H1 (cell line): ENCODE results near the gene GPR39. TPM values are rescaled to one million over a fixed set of nuclear protein-coding genes. Genes with fewer than 3 reads are reported as not detected.

ENCODE experiments used
- CTCF ChIA-PET: fragments of 300-600 bp; sonication (Branson Sonifier 250); formaldehyde crosslinking; loops from one replicate; lab custom pipeline; 2021; ENCODE audit not compliant: partially characterized antibody; lab: Charles Lee
- POLR2A ChIA-PET: fragments of 300-600 bp; sonication (Branson Sonifier 250); formaldehyde crosslinking; loops from one replicate; lab custom pipeline; 2021; ENCODE audit warnings: inconsistent platforms; ENCODE audit not compliant: partially characterized antibody; lab: Charles Lee
- DNase-seq, 2 experiments: peaks; one replicate each; pipeline versions ENCODE4 v3.0.0 to v3.0.0-alpha.2; 2010 to 2022; ENCODE audit warnings: low spot score in 2 of 2, low read depth in 1 of 2, mixed read lengths in 1 of 2
- FAIRE-seq: peaks from 2 replicates; lab custom pipeline; 2011; peaks lifted over from hg19 to GRCh38; lab: Jason Lieb, UNC
- H2AFZ ChIP-seq: 2 replicates; pipeline ENCODE4 v1.8.1; 2012; ENCODE audit warnings: low read length, inconsistent platforms
- H2AK5ac ChIP-seq: 2 replicates; pipeline ENCODE4 v1.6.1; 2013; ENCODE audit warnings: low read depth, low read length
- H2BK120ac ChIP-seq: replicated peaks from 2 replicates; pipeline ENCODE3; 2013; ENCODE audit warnings: low read depth, low read length, inconsistent platforms
- H2BK12ac ChIP-seq: 2 replicates; pipeline ENCODE4 v1.6.1; 2013; ENCODE audit warnings: low read depth, low read length
- H2BK15ac ChIP-seq: 2 replicates; pipeline ENCODE4 v1.6.1; 2013; ENCODE audit warnings: low read length
- H2BK20ac ChIP-seq: 2 replicates; pipeline ENCODE4 v1.6.1; 2013; ENCODE audit warnings: low read length
- H2BK5ac ChIP-seq: 2 replicates; pipeline ENCODE4 v1.6.1; 2013; ENCODE audit warnings: low read depth, low read length
- H3K14ac ChIP-seq: 2 replicates; pipeline ENCODE4 v1.6.1; 2013; ENCODE audit warnings: inconsistent platforms; ENCODE audit not compliant: insufficient read length
- H3K18ac ChIP-seq: 2 replicates; pipeline ENCODE4 v1.6.1; 2013; ENCODE audit warnings: low read length; ENCODE audit errors: extremely low read depth
- H3K23ac ChIP-seq: 2 replicates; pipeline ENCODE4 v1.6.1; 2013; ENCODE audit warnings: inconsistent platforms; ENCODE audit not compliant: insufficient read length
- H3K23me2 ChIP-seq: 2 replicates; pipeline ENCODE4 v1.6.1; 2013; ENCODE audit warnings: low read depth, low read length
- H3K27ac ChIP-seq: 2 replicates; pipeline ENCODE4 v1.6.1; 2011; ENCODE audit warnings: low read depth, low read length, inconsistent platforms
- H3K27me3 ChIP-seq, 4 experiments: replicated peaks in 1 of 4; 1 replicate in 1 of 4; 2 replicates in 3 of 4; pipeline versions ENCODE4 v1.6.1 to v1.8.1; 2011 to 2013; ENCODE audit warnings: low read length in 3 of 4, mild to moderate bottlenecking in 3 of 4, inconsistent platforms in 2 of 4, mixed read lengths in 2 of 4, moderate library complexity in 1 of 4; ENCODE audit not compliant: control insufficient read depth in 3 of 4, insufficient read depth in 3 of 4; ENCODE audit errors: extremely low read depth in 1 of 4
- H3K36me3 ChIP-seq, 4 experiments: 2 replicates each; pipeline versions ENCODE4 v1.6.1 to v1.8.1; 2011 to 2013; ENCODE audit warnings: mild to moderate bottlenecking in 4 of 4, low read length in 3 of 4, moderate library complexity in 2 of 4, control low read depth in 1 of 4, inconsistent platforms in 1 of 4; ENCODE audit not compliant: insufficient read depth in 4 of 4, control insufficient read depth in 2 of 4
- H3K4ac ChIP-seq: replicated peaks from 2 replicates; pipeline ENCODE3; 2013; ENCODE audit warnings: low read length, low read depth, mixed read lengths, inconsistent platforms; ENCODE audit not compliant: insufficient read length
- H3K4me1 ChIP-seq, 4 experiments: replicated peaks in 1 of 4; 1 replicate in 1 of 4; 2 replicates in 3 of 4; pipeline versions ENCODE4 v1.6.1 to v1.8.1; 2011 to 2013; ENCODE audit warnings: low read length in 3 of 4, inconsistent platforms in 2 of 4, mixed read lengths in 1 of 4; ENCODE audit not compliant: insufficient read depth in 4 of 4, control insufficient read depth in 3 of 4
- H3K4me2 ChIP-seq, 2 experiments: 2 replicates each; pipeline versions ENCODE4 v1.6.1 to v1.8.1; 2011 to 2013; ENCODE audit warnings: low read depth in 2 of 2, low read length in 2 of 2, control low read depth in 1 of 2, inconsistent platforms in 1 of 2, mild to moderate bottlenecking in 1 of 2; ENCODE audit not compliant: insufficient read depth in 1 of 2
- H3K4me3 ChIP-seq, 4 experiments: fragments of 200-600, 300-600 bp in 1 of 4; sonication (generic), shearing (Covaris generic), sonication (Bioruptor Twin) in 1 of 4; 2 replicates each; pipeline versions ENCODE4 v1.5.1 to v1.8.1; 2011 to 2016; ENCODE audit warnings: low read length in 4 of 4, low read depth in 3 of 4, control low read depth in 2 of 4, inconsistent platforms in 2 of 4, mild to moderate bottlenecking in 2 of 4, mixed read lengths in 1 of 4, moderate library complexity in 1 of 4; ENCODE audit not compliant: insufficient read depth in 2 of 4; ENCODE audit errors: extremely low read depth in 1 of 4
- H3K56ac ChIP-seq: replicated peaks from 2 replicates; pipeline ENCODE3; 2013; ENCODE audit warnings: low read depth, mild to moderate bottlenecking, mixed read lengths, low read length, inconsistent platforms; ENCODE audit not compliant: insufficient read length
- H3K79me1 ChIP-seq: 2 replicates; pipeline ENCODE4 v1.6.1; 2013; ENCODE audit warnings: low read depth, low read length, control low read depth
- H3K79me2 ChIP-seq, 2 experiments: 2 replicates each; pipeline versions ENCODE4 v1.6.1 to v1.8.1; 2012 to 2013; ENCODE audit warnings: low read length in 2 of 2, mild to moderate bottlenecking in 2 of 2, inconsistent platforms in 1 of 2; ENCODE audit not compliant: insufficient read depth in 2 of 2, control insufficient read depth in 1 of 2
- H3K9ac ChIP-seq, 4 experiments: replicated peaks in 1 of 4; 1 replicate in 1 of 4; 2 replicates in 3 of 4; pipeline versions ENCODE4 v1.6.1 to v1.8.1; 2011 to 2013; ENCODE audit warnings: low read depth in 3 of 4, low read length in 3 of 4, control low read depth in 2 of 4, mild to moderate bottlenecking in 2 of 4, moderate library complexity in 2 of 4, inconsistent platforms in 1 of 4; ENCODE audit errors: extremely low read depth in 1 of 4
- H3K9me3 ChIP-seq, 2 experiments: 2 replicates each; pipeline versions ENCODE4 v1.6.1 to v1.8.1; 2012 to 2013; ENCODE audit warnings: mild to moderate bottlenecking in 2 of 2, moderate library complexity in 2 of 2, control low read depth in 1 of 2, inconsistent platforms in 1 of 2, low read depth in 1 of 2, low read length in 1 of 2, mixed read lengths in 1 of 2; ENCODE audit not compliant: insufficient read depth in 2 of 2
- H4K20me1 ChIP-seq, 2 experiments: replicated peaks in 1 of 2; 2 replicates each; pipeline versions ENCODE3 to v1.8.1; 2011 to 2013; ENCODE audit warnings: inconsistent platforms in 2 of 2, low read length in 2 of 2, mild to moderate bottlenecking in 1 of 2; ENCODE audit not compliant: insufficient read depth in 2 of 2, control insufficient read depth in 1 of 2
- H4K5ac ChIP-seq: 2 replicates; pipeline ENCODE4 v1.6.1; 2013; ENCODE audit warnings: low read length, low read depth, mixed read lengths, inconsistent platforms; ENCODE audit not compliant: insufficient read length
- H4K8ac ChIP-seq: 2 replicates; pipeline ENCODE4 v1.8.0; 2013; ENCODE audit warnings: mild to moderate bottlenecking, moderate library complexity, low read length, inconsistent platforms; ENCODE audit not compliant: insufficient read depth; ENCODE audit errors: extremely low read depth
- H4K91ac ChIP-seq: replicated peaks from 2 replicates; pipeline ENCODE3; 2013; ENCODE audit warnings: low read length, mixed read lengths, inconsistent platforms; ENCODE audit not compliant: insufficient read length
- ASH2L ChIP-seq: fragments of 200-600, 300-600 bp; sonication (generic); IDR thresholded peaks from one replicate; pipeline ENCODE4 v1.7.1; 2017; ENCODE audit warnings: low read length
- EP300 ChIP-seq, 2 experiments: IDR thresholded peaks; 1 replicate in 1 of 2; 2 replicates in 1 of 2; pipeline ENCODE4 v1.6.1; 2011 to 2012; ENCODE audit warnings: low read depth in 2 of 2, low read length in 2 of 2, mild to moderate bottlenecking in 2 of 2, borderline replicate concordance in 1 of 2, inconsistent platforms in 1 of 2, moderate library complexity in 1 of 2
- JUND ChIP-seq: IDR thresholded peaks from 2 replicates; pipeline ENCODE4 v1.6.1; 2011; ENCODE audit warnings: mild to moderate bottlenecking, improper control_type of control experiment, low read length
- KDM5A ChIP-seq: fragments of 200-600 bp; IDR thresholded peaks from 2 replicates; pipeline ENCODE4 v1.7.1; 2012; ENCODE audit warnings: mild to moderate bottlenecking, low read length, inconsistent platforms, mixed read lengths
- POLR2AphosphoS5 ChIP-seq: IDR thresholded peaks from 2 replicates; pipeline ENCODE4 v1.6.1; 2011; ENCODE audit warnings: low read depth, low read length
- RAD21 ChIP-seq, 2 experiments: IDR thresholded peaks in 1 of 2; conservative IDR thresholded peaks in 1 of 2; 2 replicates each; pipeline ENCODE4 v1.6.1; 2011; ENCODE audit warnings: low read depth in 2 of 2, low read length in 2 of 2, improper control_type of control experiment in 1 of 2, inconsistent platforms in 1 of 2, mild to moderate bottlenecking in 1 of 2, moderate library complexity in 1 of 2
- RFX5 ChIP-seq: IDR thresholded peaks from 2 replicates; pipeline ENCODE4 v1.6.1; 2011; ENCODE audit warnings: low read depth, low read length, improper control_type of control experiment, borderline replicate concordance
- SIX5 ChIP-seq: IDR thresholded peaks from 2 replicates; pipeline ENCODE4 v1.6.1; 2011; ENCODE audit warnings: mild to moderate bottlenecking, low read depth, low read length
- SUZ12 ChIP-seq: fragments of 200-600 bp; sonication (generic); IDR thresholded peaks from 2 replicates; pipeline ENCODE4 v1.6.1; 2012; ENCODE audit warnings: mild to moderate bottlenecking, inconsistent platforms, low read length, moderate library complexity, mixed read lengths
- TAF1 ChIP-seq: IDR thresholded peaks from 2 replicates; pipeline ENCODE4 v1.6.1; 2011; ENCODE audit warnings: mild to moderate bottlenecking, low read depth, low read length
- USF2 ChIP-seq: IDR thresholded peaks from 2 replicates; pipeline ENCODE4 v1.6.1; 2011; ENCODE audit warnings: low read length, improper control_type of control experiment
- WGBS, 2 experiments: shearing (Covaris generic) in 1 of 2; methylation state at CpG; one replicate each; pipeline versions ENCODE4 v1.1.6 to v1.1.7; 2013 to 2015; ENCODE audit warnings: low lambda C conversion rate in 2 of 2, mixed read lengths in 2 of 2, inconsistent platforms in 1 of 2, low coverage in 1 of 2, missing lambda C conversion rate in 1 of 2; ENCODE audit not compliant: insufficient replicate concordance in 2 of 2, insufficient coverage in 1 of 2, insufficient read length in 1 of 2; ENCODE audit errors: extremely low coverage in 1 of 2, missing lambda C conversion rate in 1 of 2; 5-methylcytosine and 5-hydroxymethylcytosine counted together
- polyA plus RNA-seq, 7 experiments: library from polyadenylated mRNA; depleted of rRNA in 3 of 7; stranded (reverse) in 5 of 7; unstranded in 2 of 7; fragments of >200 nt in 5 of 7; fragments of 200-250 nt in 2 of 7; gene quantifications; 1 replicate in 5 of 7; 2 replicates in 1 of 7; 4 replicates in 1 of 7; pipeline versions ENCODE4 v1.2.1 to v1.2.3, GENCODE V29; 2011 to 2013; ENCODE audit warnings: missing spikeins in 2 of 7, mixed read lengths in 2 of 7
- total RNA-seq: library from RNA; stranded (reverse); fragmentation: NEBNext Ultra II Directional; extraction: Animal tissue kit (Norgen Biotek cat#: 25700); gene quantifications from 2 replicates; pipeline ENCODE4 v1.2.1, GENCODE V29; 2021
- TF ChIP-seq, protein P1 (sequence below): IDR thresholded peaks from 2 replicates; pipeline ENCODE4 v1.6.1; 2012; ENCODE audit warnings: low read length, inconsistent platforms

GPR39 gene
- total and polyA plus RNA-seq, 2 of the 8 experiments (the other 6 are each of a cell fraction or from before 2014, with no cell fraction given), result 0.63 to 2.7 TPM

GRCh38 chr2:132577686-132578085, 161.1 kb downstream of the GPR39 start:
- no peak overlapping the region for H2BK20ac ChIP-seq
- no peaks in the 10 kb centered on the region for H4K20me1 ChIP-seq
- H3K27ac ChIP-seq, result no peak overlapping the region
- ChIA-PET POLR2A (no interaction called here), CTCF (interaction anchor here (1.0 kb wide), 1 partner anchor 118 kb away, joined by 3 read pairs; no protein-coding TSS in a partner anchor)
- no peak overlapping the region for H3K23ac ChIP-seq
- H3K14ac ChIP-seq, result no peak overlapping the region
- no peaks in the 10 kb centered on the region for H3K79me1 ChIP-seq
- FAIRE-seq (no peak), DNase-seq (no peak)
- H3K4ac ChIP-seq, result no peak overlapping the region
- no peaks in the 10 kb centered on the region for H3K23me2 ChIP-seq
- H3K4me1 ChIP-seq, result peaks cover 4 to 9% (median 7%) of the 10 kb centered on the region in 4 experiments
- H3K9ac ChIP-seq, result no peak overlapping the region
- no peak overlapping the region for H2BK5ac ChIP-seq
- no peak overlapping the region for H3K18ac ChIP-seq
- no peaks in the 10 kb centered on the region for H3K36me3 ChIP-seq
- no peak overlapping the region for H4K5ac ChIP-seq
- 88% methylated on average over 2 of the region's 2 CpGs; no CpG with 5 or more reads in 1 of the 2 experiments for WGBS, 2 experiments
- no peak overlapping the region for H2BK12ac ChIP-seq
- H3K79me2 ChIP-seq, result no peaks in the 10 kb centered on the region
- no peak overlapping the region for H4K8ac ChIP-seq
- H2AFZ ChIP-seq, result no peak overlapping the region
- H2BK120ac ChIP-seq, result no peak overlapping the region
- H3K4me3 ChIP-seq, result no peak overlapping the region
- no peak overlapping the region for H2BK15ac ChIP-seq
- H3K9me3 ChIP-seq, result no peaks in the 10 kb centered on the region
- H3K27me3 ChIP-seq, result no peaks in the 10 kb centered on the region
- no peak overlapping the region for H2AK5ac ChIP-seq
- H3K4me2 ChIP-seq, result no peak overlapping the region
- H3K56ac ChIP-seq, result no peak overlapping the region
- no peak overlapping the region for H4K91ac ChIP-seq
- TF ChIP-seq EP300 (IDR thresholded peaks at IDR 0.05; ENCODE audit: borderline replicate concordance in 1 of 2, low read depth in 2 of 2, low read length in 2 of 2) (no peak), RAD21 (IDR thresholded peaks at IDR 0.05 in 1 of 2, conservative IDR thresholded peaks at IDR 0.05 in 1 of 2; ENCODE audit: low read depth in 2 of 2, low read length in 2 of 2) (no peak), POLR2AphosphoS5 (no peak), SUZ12 (no peak), RFX5 (no peak), JUND (no peak), USF2 (no peak), SIX5 (no peak), TAF1 (no peak), ASH2L (no peak), KDM5A (no peak)
- TF ChIP-seq, protein P1, sequence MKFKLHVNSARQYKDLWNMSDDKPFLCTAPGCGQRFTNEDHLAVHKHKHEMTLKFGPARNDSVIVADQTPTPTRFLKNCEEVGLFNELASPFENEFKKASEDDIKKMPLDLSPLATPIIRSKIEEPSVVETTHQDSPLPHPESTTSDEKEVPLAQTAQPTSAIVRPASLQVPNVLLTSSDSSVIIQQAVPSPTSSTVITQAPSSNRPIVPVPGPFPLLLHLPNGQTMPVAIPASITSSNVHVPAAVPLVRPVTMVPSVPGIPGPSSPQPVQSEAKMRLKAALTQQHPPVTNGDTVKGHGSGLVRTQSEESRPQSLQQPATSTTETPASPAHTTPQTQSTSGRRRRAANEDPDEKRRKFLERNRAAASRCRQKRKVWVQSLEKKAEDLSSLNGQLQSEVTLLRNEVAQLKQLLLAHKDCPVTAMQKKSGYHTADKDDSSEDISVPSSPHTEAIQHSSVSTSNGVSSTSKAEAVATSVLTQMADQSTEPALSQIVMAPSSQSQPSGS, result no peak
